Endometrial microvascular endothelial cells (primary cell): ENCODE results near the gene FKTN. TPM values are rescaled to one million over a fixed set of nuclear protein-coding genes. Genes with fewer than 3 reads are reported as not detected.

ENCODE experiments used
- in situ Hi-C: cut with HindIII; loops from 2 replicates; pipeline ENCODE4 v1.10.0; 2017; ENCODE audit warnings: low sequenced_read_pairs, low pct_unique_long_range_greater_than_20kb; ENCODE audit errors: inconsistent ontology term
- total RNA-seq: library from RNA; depleted of rRNA; stranded (reverse); fragments of >200 nt; gene quantifications from one replicate; pipeline ENCODE4 v1.2.3, GENCODE V29; 2015; ENCODE audit errors: inconsistent ontology term

Gene FKTN
- total RNA-seq, 1 donor from 2014 or later = 12.1 TPM

- in situ Hi-C loops = no loop called here
Measured at GRCh38 chr9:105621001-105621400, 63.1 kb downstream of the FKTN start.

- in situ Hi-C loops = no loop called here
Measured at GRCh38 chr9:105625088-105625487, 67.2 kb downstream of the FKTN start.

GRCh38 chr9:105632807-105633206, 74.9 kb downstream of the FKTN start:
- in situ Hi-C loops = no loop called here

- in situ Hi-C loops = no loop called here
Measured at GRCh38 chr9:105633411-105633810, 75.5 kb downstream of the FKTN start.

GRCh38 chr9:105636331-105636730, 78.4 kb downstream of the FKTN start:
- in situ Hi-C loops = no loop called here

- in situ Hi-C loops = no loop called here
Measured at GRCh38 chr9:105637787-105638395, 80.0 kb downstream of the FKTN start.

GRCh38 chr9:105639936-105640335, 82.0 kb downstream of the FKTN start:
- in situ Hi-C loops = no loop called here

GRCh38 chr9:105643795-105644194, 85.9 kb downstream of the FKTN start:
- in situ Hi-C loops = no loop called here

GRCh38 chr9:105646879-105647594, 89.1 kb downstream of the FKTN start:
- in situ Hi-C loops = no loop called here

GRCh38 chr9:105647595-105648349, 89.8 kb downstream of the FKTN start:
- in situ Hi-C loops = no loop called here

- in situ Hi-C loops = no loop called here
Measured at GRCh38 chr9:105651806-105652205, 93.9 kb downstream of the FKTN start.

GRCh38 chr9:105656131-105656921, 98.4 kb downstream of the FKTN start:
- in situ Hi-C loops = no loop called here

- in situ Hi-C loops = no loop called here
Measured at GRCh38 chr9:105658351-105658750, 100.4 kb downstream of the FKTN start.

- in situ Hi-C loops = no loop called here
Measured at GRCh38 chr9:105661011-105661410, 103.1 kb downstream of the FKTN start.

GRCh38 chr9:105662184-105663104, 104.5 kb downstream of the FKTN start, which contains the start of gene TAL2:
Gene TAL2, plus strand, starts transcription at chr9:105662457. Its CDS starts 40 bp downstream, at chr9:105662497.
- in situ Hi-C loops = no loop called here

- in situ Hi-C loops = no loop called here
Measured at GRCh38 chr9:105663914-105664313, 106.0 kb downstream of the FKTN start.

GRCh38 chr9:105667867-105668266, 109.9 kb downstream of the FKTN start:
- in situ Hi-C loops = no loop called here

- in situ Hi-C loops = no loop called here
Measured at GRCh38 chr9:105670315-105670714, 112.4 kb downstream of the FKTN start.
